IPS DF 4.7 (cell line): Measurements from ENCODE around the gene TPPP3.
"Not testable (repeated sequence)": the region's sequence is repeated elsewhere in the genome, so short reads cannot be mapped to it uniquely, and the experiment has no call there.

Source experiments
- DNase-seq: peaks from one replicate; pipeline ENCODE4 v3.0.0-alpha.2; 2013; ENCODE audit warnings: low spot score; ENCODE audit errors: extremely low read depth

TPPP3 gene

GRCh38 chr16:67390816-67391423 lies 2.4 kb downstream of the TPPP3 start:
- no peak for DNase-seq

DNA sequence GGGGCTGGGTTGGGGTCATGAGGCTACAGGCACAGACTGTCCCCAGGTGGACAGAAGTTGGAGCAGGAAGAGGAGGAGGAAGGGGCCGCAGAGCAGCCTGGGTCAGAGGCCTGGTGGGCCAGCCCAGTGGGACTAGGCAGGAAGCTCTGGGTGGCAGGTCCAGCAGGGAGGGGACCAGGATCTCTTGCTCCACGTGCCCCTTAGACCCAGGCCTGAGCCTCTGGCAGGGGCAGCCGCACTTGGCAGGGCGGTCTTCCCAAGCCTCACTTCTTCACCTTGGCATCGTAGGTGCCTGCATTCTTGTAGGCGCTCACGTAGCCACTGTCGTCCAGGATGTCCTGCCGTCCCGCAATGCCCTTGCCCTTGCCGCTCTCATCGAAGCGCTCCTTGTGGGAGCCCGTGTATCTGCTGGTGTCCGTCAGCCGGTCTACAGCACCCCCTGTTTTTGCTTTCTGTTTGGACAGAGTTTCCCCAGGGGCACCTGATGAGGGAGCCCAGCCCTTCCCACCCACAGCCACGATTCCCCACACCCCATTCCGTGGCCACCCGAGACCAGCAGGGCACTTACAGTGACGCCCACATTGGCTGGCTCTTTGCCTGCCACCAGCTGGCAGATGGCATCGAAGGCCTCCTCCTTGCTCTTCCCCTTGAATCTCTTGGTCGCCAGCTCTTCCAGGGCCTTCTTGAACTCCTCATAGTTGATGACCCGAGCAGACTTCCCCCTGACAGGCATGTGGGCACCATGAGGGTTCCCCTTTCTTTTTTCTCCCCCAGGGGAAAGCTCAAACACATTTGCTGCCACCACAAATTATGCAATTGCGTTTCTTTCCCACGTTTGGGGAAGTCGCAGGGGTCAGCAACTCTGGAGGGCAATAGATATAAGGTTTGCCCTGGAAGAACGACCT lies 3.1 kb downstream of the TPPP3 start:
- no peak for DNase-seq

DNA sequence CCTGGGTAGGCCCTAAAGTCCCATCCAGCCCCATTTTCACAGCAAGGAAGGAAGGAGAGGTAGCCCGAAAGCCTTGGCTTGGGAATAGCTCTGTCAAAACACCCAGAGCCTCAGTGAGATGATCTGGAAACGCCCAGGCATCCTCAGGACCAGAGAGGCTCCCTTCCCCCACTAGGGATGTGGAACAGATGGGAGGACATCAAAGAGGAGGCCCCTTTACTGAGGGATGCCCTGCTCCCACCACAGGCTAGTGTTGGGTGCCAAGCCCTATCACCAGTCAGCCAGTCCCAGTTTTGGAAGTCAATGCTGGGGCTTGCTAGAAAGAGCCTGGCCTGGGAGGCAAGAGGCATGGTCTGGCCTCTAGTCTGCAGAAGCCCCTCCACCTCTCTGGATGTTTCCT lies 4.7 kb downstream of the TPPP3 start:
- DNase-seq, result no peak

GRCh38 chr16:67388191-67388590 lies 5.1 kb downstream of the TPPP3 start:
- DNase-seq, result no peak

DNA sequence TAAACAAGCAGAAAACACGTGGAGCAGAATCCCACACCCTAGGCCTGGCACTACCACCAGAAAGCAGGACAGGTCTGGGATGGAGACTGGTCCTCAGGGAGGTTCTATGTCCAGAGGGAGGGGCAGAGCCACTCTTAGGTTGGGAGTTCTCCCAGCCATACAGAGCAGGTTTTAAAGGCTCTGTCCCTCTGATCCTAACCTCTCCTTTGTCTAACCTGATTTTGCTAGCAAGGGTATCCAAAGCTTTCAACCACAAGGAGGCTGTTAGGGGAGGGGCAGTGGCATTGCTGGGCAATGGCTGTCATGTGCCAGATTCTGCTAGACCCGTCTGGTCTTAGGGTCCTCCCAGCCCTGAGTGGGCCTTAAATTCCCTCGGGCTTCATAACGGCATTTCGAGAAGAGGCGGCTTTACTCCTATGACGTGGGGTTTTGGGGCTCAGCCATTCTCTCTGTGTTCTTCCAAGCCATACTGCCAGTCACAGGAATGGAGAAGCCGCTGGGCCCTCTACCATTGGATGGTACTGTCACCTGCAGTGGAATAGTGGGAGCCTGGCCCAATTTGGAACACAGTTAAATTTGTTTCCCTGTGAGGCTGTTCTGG lies 5.7 kb downstream of the TPPP3 start:
- DNase-seq, result no peak

- no peak for DNase-seq
Observed at GRCh38 chr16:67386861-67387455, 6.3 kb downstream of the TPPP3 start.

- no peak for DNase-seq
Observed at GRCh38 chr16:67384778-67385510, 8.4 kb downstream of the TPPP3 start.

- DNase-seq, result no peak
Observed at GRCh38 chr16:67383284-67383683, 10.0 kb downstream of the TPPP3 start.

- no peak for DNase-seq
Observed at GRCh38 chr16:67378642-67379041, 14.7 kb downstream of the TPPP3 start.

DNA sequence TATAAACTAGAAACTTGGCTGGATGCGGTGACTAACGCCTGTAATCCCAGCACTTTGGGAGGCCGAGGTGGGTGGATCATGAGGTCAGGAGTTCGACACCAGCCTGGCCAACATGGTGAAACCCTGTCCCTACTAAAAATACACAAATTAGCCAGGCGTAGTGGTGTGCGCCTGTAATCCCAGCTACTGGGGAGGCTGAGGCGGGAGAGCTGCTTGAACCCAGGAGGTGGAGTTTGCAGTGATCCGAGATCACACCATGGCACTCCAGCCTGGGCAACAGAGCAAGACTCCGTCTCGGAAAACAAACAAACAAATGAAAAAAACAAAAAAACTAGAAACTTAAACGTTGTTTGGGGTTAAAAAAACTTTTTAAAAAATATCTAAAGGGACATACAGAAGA lies 17.3 kb downstream of the TPPP3 start:
- DNase-seq, result not testable (repeated sequence)

- no peak for DNase-seq
Observed at GRCh38 chr16:67372664-67373063, 20.6 kb downstream of the TPPP3 start.

GRCh38 chr16:67370661-67371060 lies 22.6 kb downstream of the TPPP3 start:
- DNase-seq, result no peak

- DNase-seq, result no peak
Observed at GRCh38 chr16:67364600-67365235, 28.6 kb downstream of the TPPP3 start.

GRCh38 chr16:67361038-67361437 lies 32.3 kb downstream of the TPPP3 start:
- DNase-seq, result no peak

DNA sequence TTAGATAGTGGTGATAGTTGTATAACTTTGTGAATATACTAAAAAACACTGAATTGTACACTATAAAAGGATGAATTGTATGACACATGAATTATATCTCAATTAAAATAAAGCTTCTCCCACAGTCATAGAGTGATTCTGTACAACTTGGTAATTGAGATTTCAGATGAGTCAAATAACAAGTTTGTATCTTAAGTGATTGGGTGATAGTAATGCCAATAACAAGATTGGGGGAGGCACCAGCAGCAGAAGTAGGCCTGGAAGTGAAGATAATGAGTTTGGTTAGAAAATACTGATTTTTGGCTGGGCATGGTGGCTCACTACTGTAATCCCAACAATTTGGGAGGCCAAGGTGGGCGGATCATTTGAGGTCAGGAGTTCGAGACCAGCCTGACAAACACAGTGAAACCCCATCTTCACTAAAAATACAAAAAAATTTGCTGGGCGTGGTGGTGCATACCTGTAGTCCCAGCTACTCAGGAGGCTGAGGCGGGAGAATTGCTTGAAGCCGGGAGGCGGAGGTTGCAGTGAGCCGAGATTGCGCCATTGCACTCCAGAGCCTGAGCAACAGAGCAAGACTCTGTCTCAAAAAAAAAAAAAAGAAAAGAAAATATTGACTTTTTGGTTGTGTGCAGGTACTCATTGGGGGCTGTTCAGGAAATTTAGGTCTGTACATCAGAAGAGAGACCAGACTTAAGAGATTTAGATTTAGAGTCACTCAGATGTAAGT lies 33.6 kb downstream of the TPPP3 start:
- not testable (repeated sequence) for DNase-seq

GRCh38 chr16:67357561-67357960 lies 35.7 kb downstream of the TPPP3 start:
- DNase-seq, result no peak

DNA sequence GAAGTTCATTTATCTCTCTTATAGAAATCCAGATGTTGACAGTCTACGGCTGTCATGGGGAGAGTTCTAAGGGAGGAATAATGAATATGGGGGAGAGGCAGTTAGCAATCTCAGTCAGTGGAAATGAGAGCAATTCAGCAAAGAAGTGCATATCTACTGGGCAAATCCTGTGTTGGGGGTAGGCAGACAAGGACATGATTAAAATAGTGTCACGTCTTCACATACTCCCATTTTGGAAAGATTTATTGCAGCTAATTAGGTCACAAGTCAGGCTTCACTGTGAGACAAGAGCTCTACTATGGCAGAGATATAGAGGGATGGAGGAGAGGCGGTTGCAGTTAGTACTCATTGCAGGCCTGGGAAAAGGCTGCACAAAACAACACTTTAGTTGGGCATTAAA lies 36.9 kb downstream of the TPPP3 start:
- no peak for DNase-seq

- not testable (repeated sequence) for DNase-seq
Observed at GRCh38 chr16:67352463-67352862, 40.8 kb downstream of the TPPP3 start.

DNA sequence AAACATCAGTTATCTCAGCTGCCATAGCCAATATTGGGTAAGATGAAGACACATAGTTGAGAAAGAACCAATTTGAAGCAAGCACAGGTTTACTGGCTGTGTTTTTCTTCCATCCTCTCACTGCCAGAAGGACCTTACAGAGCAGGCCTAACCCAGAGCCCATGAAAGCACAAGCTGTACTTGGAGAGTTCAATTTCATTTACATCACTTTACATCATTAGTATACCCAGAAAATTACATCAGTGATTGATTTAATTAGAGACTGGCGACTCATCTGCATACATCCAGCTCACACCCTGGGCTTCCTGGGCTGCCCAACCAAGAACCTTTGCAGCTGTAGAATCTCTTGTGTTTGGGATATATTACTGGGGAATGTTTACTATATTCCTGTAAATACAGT lies 43.0 kb downstream of the TPPP3 start:
- DNase-seq, result no peak

- no peak for DNase-seq
Observed at GRCh38 chr16:67349172-67349571, 44.1 kb downstream of the TPPP3 start.
